Fibroblast of lung (primary cell): Measurements from ENCODE around the gene DYNLL2. TPM values are rescaled to one million over a fixed set of nuclear protein-coding genes. Genes with fewer than 3 reads are reported as not detected.

Source experiments
- DNase-seq, 2 donors: peaks; one replicate each; pipeline versions ENCODE4 v3.0.0 to v3.0.0-alpha.2; 2010; ENCODE audit warnings: low read depth in 2 of 2
- H2AFZ ChIP-seq: 2 replicates; pipeline ENCODE4 v1.5.1; 2012; ENCODE audit warnings: low read length, control low read depth, inconsistent platforms
- H3K27ac ChIP-seq: 2 replicates; pipeline ENCODE4 v1.5.1; 2011; ENCODE audit warnings: low read length, control low read depth; ENCODE audit not compliant: insufficient read depth
- H3K27me3 ChIP-seq: 2 replicates; pipeline ENCODE4 v1.5.1; 2011; ENCODE audit warnings: mild to moderate bottlenecking, low read length; ENCODE audit not compliant: control insufficient read depth, insufficient read depth
- H3K36me3 ChIP-seq: 2 replicates; pipeline ENCODE4 v1.5.1; 2011; ENCODE audit warnings: low read length; ENCODE audit not compliant: control insufficient read depth, insufficient read depth
- H3K4me1 ChIP-seq: 2 replicates; pipeline ENCODE4 v1.5.1; 2011; ENCODE audit warnings: low read length; ENCODE audit not compliant: control insufficient read depth, insufficient read depth; ENCODE audit errors: extremely low read depth
- H3K4me2 ChIP-seq: 2 replicates; pipeline ENCODE4 v1.5.1; 2011; ENCODE audit warnings: low read length, control low read depth; ENCODE audit not compliant: insufficient read depth; ENCODE audit errors: extremely low read depth
- H3K4me3 ChIP-seq, 4 experiments: fragments of 200-600 bp in 1 of 4; sonication (generic) in 1 of 4; replicated peaks in 1 of 4; 2 replicates each; pipeline ENCODE4 v1.5.1; 2011 to 2016; ENCODE audit warnings: low read length in 4 of 4, low read depth in 3 of 4, mild to moderate bottlenecking in 3 of 4, control low read depth in 2 of 4, inconsistent platforms in 1 of 4, mixed read lengths in 1 of 4; ENCODE audit not compliant: insufficient read depth in 1 of 4; ENCODE audit errors: control extremely low read depth in 1 of 4
- H3K79me2 ChIP-seq: 2 replicates; pipeline ENCODE4 v1.5.1; 2012; ENCODE audit warnings: mild to moderate bottlenecking, low read length, inconsistent platforms; ENCODE audit not compliant: control insufficient read depth, insufficient read depth
- H3K9ac ChIP-seq: 2 replicates; pipeline ENCODE4 v1.5.1; 2011; ENCODE audit warnings: mild to moderate bottlenecking, low read length, control low read depth; ENCODE audit not compliant: insufficient read depth
- H3K9me3 ChIP-seq: 2 replicates; pipeline ENCODE4 v1.5.1; 2012; ENCODE audit warnings: low read depth, low read length; ENCODE audit not compliant: control insufficient read depth, insufficient read depth
- H4K20me1 ChIP-seq: 2 replicates; pipeline ENCODE4 v1.5.1; 2011; ENCODE audit warnings: low read length; ENCODE audit not compliant: control insufficient read depth, insufficient read depth; ENCODE audit errors: extremely low read depth
- EZH2 ChIP-seq: IDR thresholded peaks from 2 replicates; pipeline ENCODE4 v1.5.1; 2012; ENCODE audit warnings: low read length, control low read depth, mild to moderate bottlenecking; ENCODE audit errors: missing control alignments
- polyA plus RNA-seq, 2 donors: library from polyadenylated mRNA; depleted of rRNA in 1 of 2; stranded (reverse) in 1 of 2; unstranded in 1 of 2; fragments of >200 nt; gene quantifications; 2 replicates each; pipeline ENCODE4 v1.2.1, GENCODE V29; 2011 to 2012; ENCODE audit warnings: missing spikeins in 1 of 2
- total RNA-seq: library from RNA; depleted of rRNA; stranded (reverse); fragments of >200 nt; gene quantifications from 2 replicates; pipeline ENCODE4 v1.2.1, GENCODE V29; 2014
- TF ChIP-seq, protein P1 (sequence below), 2 donors: IDR thresholded peaks in 1 of 2; conservative IDR thresholded peaks in 1 of 2; 1 replicate in 1 of 2; 2 replicates in 1 of 2; pipeline ENCODE4 v1.5.1; 2011 to 2012; ENCODE audit warnings: low read length in 2 of 2, control low read depth in 1 of 2, inconsistent platforms in 1 of 2, low read depth in 1 of 2, mild to moderate bottlenecking in 1 of 2

Gene DYNLL2
- total and polyA plus RNA-seq, 2 donors (not counting 1 experiment from before 2014, with no cell fraction given), result 17.1 to 32.9 TPM

DNA sequence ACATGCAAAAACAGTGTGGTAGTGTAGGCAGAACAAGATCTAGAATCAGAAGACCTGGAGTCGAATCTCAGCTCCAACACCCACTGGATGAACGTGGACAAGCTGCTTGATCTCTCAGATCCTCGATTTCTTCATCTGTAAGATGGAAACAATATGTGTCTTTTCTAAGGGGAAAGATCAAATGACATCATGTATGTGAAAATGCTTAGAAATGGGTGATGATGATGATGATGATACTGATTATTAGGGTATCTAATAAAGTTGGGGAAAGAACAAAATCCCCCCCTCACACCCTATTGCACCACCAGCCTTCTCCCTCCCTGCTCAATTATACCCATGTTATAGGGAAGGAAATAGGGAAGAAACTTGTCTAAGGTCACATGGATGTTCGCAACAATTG, 10.9 kb downstream of the DYNLL2 start:
- Histone ChIP-seq H4K20me1 (no peaks in the 10 kb centered on the region), H3K4me2 (no peak overlapping the region), H2AFZ (no peak overlapping the region), H3K4me1 (no peaks in the 10 kb centered on the region), H3K36me3 (peaks cover 24% of the 10 kb centered on the region), H3K9me3 (no peaks in the 10 kb centered on the region), H3K27ac (no peak overlapping the region), H3K4me3 (no peak overlapping the region), H3K79me2 (peaks cover 16% of the 10 kb centered on the region), H3K9ac (no peak overlapping the region), H3K27me3 (no peaks in the 10 kb centered on the region)
- TF ChIP-seq, protein P1, sequence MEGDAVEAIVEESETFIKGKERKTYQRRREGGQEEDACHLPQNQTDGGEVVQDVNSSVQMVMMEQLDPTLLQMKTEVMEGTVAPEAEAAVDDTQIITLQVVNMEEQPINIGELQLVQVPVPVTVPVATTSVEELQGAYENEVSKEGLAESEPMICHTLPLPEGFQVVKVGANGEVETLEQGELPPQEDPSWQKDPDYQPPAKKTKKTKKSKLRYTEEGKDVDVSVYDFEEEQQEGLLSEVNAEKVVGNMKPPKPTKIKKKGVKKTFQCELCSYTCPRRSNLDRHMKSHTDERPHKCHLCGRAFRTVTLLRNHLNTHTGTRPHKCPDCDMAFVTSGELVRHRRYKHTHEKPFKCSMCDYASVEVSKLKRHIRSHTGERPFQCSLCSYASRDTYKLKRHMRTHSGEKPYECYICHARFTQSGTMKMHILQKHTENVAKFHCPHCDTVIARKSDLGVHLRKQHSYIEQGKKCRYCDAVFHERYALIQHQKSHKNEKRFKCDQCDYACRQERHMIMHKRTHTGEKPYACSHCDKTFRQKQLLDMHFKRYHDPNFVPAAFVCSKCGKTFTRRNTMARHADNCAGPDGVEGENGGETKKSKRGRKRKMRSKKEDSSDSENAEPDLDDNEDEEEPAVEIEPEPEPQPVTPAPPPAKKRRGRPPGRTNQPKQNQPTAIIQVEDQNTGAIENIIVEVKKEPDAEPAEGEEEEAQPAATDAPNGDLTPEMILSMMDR (conservative IDR thresholded peaks at IDR 0.05 in 1 of 2, IDR thresholded peaks at IDR 0.05 in 1 of 2; ENCODE audit: low read depth in 1 of 2, low read length in 2 of 2), result no peak
- no peak for TF ChIP-seq EZH2
- DNase-seq, result no peak

DNA sequence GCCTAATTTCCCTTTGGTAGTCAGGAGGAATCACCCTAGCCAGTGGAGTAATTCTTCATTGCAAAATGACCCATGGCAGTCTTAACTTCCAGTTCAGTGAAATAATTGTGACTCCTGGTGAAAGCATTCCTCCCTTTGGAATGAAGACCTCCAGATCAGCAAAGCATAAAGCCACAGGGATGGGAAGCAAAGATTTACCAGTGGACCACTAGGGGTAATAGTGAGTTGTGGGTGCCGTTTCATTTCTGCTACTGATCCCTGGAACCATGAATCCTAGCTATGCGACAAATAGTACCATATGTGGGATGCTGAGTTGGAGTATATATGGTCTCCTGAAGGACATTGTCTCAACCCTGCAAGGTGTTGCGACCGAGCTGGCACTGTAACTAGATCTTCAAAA, 13.7 kb downstream of the DYNLL2 start:
- Histone ChIP-seq H3K9ac (no peak overlapping the region), H3K79me2 (no peaks in the 10 kb centered on the region), H3K4me2 (no peak overlapping the region), H3K36me3 (peaks cover 11% of the 10 kb centered on the region), H3K27me3 (no peaks in the 10 kb centered on the region), H3K27ac (no peak overlapping the region), H3K4me3 (no peak overlapping the region), H3K4me1 (no peaks in the 10 kb centered on the region), H2AFZ (no peak overlapping the region), H4K20me1 (no peaks in the 10 kb centered on the region), H3K9me3 (no peaks in the 10 kb centered on the region)
- TF ChIP-seq EZH2, result no peak
- TF ChIP-seq, protein P1 (conservative IDR thresholded peaks at IDR 0.05 in 1 of 2, IDR thresholded peaks at IDR 0.05 in 1 of 2; ENCODE audit: low read depth in 1 of 2, low read length in 2 of 2), result no peak
- DNase-seq, result no peak

DNA sequence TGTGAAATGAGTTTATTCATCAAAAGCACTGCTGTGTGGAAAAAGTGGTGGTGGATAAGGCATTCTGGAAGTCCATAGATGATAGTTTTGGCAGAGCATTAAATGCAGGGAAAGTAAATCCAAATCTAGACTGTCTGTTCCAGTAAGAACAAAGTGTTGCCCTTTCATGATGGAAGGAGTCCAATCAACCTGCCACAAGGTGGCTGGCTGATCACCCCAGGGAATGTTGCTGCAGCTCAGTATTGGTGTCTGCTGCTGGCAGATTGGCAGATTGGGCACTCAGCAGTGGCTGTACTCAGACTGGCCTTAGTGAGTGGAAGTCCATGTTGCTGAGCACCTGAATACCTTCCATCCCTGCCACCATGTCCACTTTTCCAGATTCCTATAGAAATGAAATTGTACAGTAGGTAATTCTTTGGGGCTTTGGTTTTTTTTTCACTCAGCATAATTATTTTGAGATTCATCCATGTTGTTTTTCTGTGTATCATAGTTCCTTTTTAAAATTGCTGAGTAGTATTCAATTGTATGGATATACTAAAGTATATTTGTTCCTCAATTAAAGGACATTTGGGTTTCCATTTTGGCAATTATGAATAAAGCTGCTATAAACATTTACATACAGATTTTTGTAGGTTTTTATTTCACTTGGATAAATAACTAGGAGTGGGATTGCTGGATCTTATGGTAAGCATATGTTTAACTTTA, 14.3 kb downstream of the DYNLL2 start:
- no peak overlapping the region for H3K27ac ChIP-seq
- no peaks in the 10 kb centered on the region for H3K4me1 ChIP-seq
- no peaks in the 10 kb centered on the region for H3K9me3 ChIP-seq
- H3K4me3 ChIP-seq, result no peak overlapping the region
- peaks cover 5% of the 10 kb centered on the region for H3K36me3 ChIP-seq
- no peaks in the 10 kb centered on the region for H3K79me2 ChIP-seq
- no peaks in the 10 kb centered on the region for H3K27me3 ChIP-seq
- DNase-seq, result no peak
- no peak overlapping the region for H3K9ac ChIP-seq
- no peaks in the 10 kb centered on the region for H4K20me1 ChIP-seq
- TF ChIP-seq, protein P1 (conservative IDR thresholded peaks at IDR 0.05 in 1 of 2, IDR thresholded peaks at IDR 0.05 in 1 of 2; ENCODE audit: low read depth in 1 of 2, low read length in 2 of 2), result no peak
- TF ChIP-seq EZH2, result no peak
- H3K4me2 ChIP-seq, result no peak overlapping the region
- no peak overlapping the region for H2AFZ ChIP-seq
